CD4-positive, alpha-beta T cell treated with Interleukin-4 for 1 hour (primary cell): ENCODE data around the gene PACSIN2.

ENCODE experiments used
- DNase-seq, 2 donors: peaks; one replicate each; pipeline ENCODE4 v3.0.0-alpha.2; 2020 to 2022

PACSIN2 gene

GRCh38 chr22:42855211-42855610 lies 159.7 kb downstream of the PACSIN2 start:
- no peak for DNase-seq

DNA sequence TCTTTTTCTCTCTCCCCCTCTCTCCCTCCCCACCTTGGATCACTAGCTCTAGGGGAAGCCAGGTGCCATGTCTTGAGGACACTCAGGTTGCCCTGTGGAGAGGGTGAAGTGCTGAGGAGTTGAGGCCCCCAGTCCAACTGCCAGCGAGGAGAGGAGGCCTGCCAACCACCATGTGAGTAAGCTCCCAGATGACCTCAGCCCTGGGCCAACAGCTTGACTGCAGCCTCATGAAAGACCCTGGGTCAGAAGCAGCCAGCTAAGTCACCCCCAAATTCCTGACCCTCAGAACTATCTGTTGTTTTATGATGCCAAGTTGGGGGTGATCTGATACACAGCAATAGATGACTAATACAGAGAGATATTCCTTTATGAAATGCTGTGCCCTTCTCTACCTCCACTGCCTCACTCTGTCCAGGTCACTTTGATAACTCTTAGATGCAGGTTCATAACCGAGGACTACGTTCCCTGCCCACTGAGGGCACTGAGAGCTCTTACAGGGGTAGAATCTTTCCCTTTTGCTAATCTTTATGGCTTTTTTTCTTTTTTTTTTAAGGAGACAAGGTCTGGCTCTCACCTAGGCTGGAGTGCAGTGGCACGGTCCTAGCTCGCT lies 165.9 kb downstream of the PACSIN2 start:
- no peak for DNase-seq

DNA sequence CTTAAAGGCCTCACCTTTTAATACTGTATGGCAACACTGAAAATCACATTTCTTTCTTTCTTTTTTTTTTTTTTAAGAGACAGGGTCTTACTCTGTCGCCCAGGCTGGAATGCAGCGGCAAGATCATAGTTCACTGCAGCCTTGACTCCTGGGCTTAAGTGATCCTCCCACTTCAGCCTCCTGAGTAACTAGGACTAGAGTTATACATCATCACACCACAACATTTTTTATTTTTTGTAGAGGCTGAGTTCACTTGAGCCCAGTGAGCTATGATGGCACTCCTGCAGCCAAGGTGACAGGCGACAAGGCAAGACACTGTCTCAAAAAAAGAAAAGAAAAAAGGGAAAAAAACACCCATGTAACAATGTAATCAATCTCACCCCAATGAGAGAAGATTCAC lies 167.8 kb downstream of the PACSIN2 start:
- no peak for DNase-seq

DNA sequence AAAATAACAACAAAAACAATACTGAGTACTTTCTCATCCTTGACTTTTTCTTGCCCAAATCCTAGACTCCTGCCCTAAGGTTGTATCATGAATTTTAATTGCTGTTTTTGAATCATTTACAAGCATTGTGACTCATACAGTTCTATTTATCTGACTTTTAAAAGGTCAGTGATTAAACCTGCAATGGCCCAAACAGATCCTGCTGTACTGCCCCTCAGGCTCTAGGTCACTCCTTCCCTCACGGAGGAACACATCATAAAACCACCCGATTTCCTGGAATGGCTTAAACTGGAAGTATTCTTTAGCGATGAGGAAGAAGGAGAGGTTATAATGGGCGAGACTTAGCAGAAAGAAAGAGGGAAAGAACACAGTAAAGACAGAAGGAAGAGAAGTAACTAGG lies 170.2 kb downstream of the PACSIN2 start:
- no peak for DNase-seq

DNA sequence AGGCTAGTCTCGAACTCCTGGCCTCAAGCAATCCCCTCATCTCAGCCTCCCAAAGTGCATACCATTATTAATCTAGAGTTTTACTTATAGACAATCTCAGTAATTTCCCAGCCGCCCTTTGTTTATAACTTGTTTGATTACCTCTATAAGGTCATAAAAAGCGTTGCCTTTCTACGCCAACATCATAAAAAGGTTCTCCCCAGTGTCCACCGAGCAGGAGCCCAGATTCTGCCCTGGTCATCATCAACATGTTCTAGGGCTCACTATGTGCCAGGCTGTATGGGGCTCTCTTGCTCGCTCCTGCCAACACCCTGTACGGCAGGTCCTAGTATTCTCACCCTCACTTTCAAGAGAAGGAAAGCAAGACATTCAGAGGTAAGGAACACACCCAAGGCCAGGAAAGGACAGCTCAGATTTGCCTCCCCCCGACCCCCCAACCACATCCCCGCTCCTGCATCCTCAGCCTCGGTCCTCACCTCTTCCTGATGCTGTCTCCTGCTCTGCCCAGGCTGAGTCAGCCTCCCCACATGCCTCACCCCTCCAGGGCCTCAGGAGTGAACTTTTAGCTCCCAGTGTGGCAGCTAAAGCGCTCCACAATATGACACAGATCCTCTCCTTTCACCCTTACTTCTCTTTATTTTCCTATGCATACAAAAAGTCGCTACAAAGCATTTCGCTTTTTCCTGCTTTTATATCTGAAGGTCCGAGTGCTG lies 172.1 kb downstream of the PACSIN2 start:
- no peak for DNase-seq

DNA sequence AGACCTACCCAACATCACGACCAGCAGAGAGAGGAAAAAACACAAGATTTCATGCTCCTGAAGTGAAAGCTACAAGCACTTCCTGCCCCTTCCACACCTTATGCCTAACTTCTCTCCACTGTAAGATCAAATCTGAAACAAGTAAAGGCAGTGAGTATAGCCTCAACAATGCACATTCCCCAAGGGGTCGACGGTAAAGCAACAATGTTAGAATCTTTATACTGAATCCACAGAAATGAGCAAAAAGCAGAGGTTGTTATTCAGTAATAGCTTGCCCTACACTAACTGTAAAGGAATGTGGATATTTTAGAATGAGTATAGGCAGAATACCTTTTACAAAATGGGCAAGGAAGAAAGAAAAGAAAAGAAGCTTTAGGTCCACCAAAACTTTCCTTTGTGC lies 173.5 kb downstream of the PACSIN2 start:
- no peak for DNase-seq

- no peak for DNase-seq
Measured at GRCh38 chr22:42837556-42837955, 177.4 kb downstream of the PACSIN2 start.

DNA sequence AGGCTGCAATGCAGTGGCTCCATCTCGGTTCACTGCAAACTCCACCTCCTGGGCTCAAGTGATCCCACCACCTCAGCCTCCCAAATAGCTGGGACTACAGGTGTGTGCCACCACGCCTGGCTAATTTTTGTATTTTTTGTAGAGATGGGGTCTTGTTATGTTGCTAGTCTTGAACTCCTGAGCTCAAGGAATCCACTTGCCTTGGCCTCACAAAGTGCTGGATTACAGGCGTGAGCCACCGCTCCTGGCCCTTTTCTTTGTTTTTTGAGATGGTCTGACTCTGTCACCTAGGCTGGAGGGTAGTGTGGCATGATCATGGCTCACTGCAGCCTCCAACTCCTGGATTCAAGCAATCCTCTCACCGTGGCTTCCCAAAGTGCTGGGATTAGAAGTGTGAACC lies 178.9 kb downstream of the PACSIN2 start:
- DNase-seq, result no peak

DNA sequence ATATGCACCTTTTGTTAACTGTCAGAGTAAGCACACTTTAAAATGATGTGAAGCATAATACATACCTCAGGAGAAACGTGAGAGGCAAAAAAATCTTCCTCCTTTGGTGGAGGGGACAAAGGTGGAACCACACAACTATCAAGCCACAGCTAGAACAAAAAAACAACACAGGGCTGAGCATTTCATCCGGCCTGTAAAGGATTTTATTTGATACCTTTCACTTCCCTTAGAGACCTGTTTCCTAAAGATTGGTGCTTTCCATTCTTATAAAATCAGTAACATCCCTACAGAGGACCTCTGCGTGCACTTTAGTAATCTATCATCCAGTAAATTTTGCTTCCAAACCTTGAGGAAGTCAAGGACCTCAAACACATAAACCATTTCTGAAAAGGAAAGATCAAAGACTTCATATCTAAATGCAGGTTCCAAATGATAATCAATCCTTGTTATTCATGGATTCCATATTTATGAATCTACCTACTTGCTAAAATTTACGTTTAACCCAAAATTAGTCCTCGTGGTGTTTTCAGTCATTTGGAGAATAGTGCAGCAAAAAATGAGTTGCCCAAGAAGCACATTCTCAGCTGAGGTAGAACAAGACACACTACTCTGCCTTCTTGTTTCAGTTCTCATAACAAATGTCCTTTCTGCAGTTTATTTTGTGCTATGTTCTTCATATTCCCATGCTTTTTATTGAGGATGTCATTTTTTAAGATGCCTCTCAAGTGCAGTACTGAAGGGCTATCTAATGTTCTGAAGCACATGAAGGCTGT lies 180.6 kb downstream of the PACSIN2 start:
- DNase-seq, result no peak

DNA sequence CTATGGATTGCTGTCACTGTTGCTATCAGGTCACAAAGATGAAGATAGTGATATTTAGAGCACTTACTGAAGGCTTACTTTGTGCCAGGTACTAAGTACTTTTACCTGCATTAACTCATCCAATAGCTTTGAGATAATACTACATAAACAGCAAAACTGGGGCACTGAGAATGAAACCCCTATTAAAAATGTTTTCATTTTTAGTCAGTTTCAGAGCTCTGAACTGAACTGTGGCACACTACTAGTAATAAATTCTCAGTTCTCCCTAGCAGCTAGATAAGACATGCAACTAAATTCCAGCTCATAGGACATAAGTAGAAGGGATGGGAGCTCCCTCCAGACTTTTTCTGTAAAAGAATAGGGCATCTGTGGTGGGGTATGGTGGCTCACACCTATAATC lies 181.8 kb downstream of the PACSIN2 start:
- DNase-seq, result no peak

DNA sequence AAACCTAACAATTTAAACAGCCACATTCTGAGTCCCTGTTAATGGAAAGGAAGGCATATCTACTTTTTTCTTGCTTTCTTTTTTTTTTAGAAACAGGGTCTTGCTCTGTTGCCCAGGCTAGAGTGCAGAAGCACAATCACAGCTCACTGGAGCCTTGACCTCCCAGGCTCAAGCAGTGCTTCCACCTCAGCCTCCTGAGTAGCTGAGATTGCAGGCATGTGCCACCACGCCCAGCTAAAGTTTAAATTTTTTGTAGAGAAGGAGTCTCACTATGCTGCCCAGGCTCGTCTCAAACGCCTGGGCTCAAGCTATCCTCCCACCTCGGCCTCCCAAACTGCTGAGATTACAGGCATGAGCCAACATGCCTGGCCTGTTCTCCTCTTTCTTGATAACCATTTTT lies 183.2 kb downstream of the PACSIN2 start:
- no peak for DNase-seq

GRCh38 chr22:42830161-42830560 lies 184.8 kb downstream of the PACSIN2 start:
- DNase-seq, result no peak

DNA sequence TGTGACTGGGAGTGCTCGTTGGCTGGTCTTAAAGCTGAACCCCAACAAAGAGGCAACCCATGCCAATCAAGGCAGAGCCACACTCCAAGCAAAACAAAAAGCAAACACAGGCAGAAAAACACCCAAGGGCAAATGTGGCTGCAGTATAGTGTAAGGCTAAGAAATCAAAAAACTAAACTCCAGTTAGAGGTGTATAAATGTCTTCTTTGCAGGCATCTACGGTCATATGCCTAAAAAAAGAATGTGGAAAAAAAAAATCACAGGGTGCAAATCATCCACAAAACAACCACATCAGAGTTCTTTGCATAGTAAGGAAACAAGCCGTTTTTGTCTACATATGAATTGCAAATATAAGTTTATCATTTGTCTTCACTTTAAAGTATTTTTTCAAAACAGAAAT lies 185.6 kb downstream of the PACSIN2 start:
- DNase-seq, result no peak

GRCh38 chr22:42825796-42826195 lies 189.2 kb downstream of the PACSIN2 start:
- DNase-seq, result no peak

GRCh38 chr22:42821386-42821785 lies 193.6 kb downstream of the PACSIN2 start:
- DNase-seq, result no peak

DNA sequence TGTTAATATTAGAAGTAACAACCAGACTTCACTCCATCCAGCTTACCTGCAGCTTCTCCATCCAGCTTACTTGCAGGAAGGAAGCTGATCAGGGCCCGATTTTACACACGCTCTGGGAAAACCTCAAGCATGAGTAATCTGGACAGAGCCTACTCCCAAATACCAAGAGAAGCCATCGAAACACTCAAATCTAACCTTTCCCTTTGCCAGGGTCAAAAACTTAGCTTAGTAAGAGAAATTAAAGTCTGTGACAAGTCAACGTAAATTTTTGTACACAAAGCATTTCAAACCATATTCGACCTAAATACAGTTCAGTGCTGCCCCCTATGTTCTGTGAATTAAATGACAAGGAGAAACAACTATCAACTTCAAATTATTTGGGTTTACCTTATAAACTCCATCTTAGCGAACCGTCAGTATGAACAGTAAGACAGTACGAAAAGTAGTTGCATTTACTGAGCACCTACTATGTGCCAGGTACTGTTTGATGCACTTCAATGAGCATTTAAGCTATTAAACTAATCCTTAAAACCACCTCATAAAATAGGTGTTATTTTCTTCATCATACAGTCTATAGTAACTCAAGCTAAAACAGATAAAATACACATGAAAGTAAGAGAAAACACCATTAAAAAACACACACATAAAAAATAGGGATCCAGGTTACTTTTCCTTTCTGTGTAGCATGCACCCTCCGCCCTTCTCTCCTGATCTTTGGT lies 194.7 kb downstream of the PACSIN2 start:
- peak in 1 of 2 donors; percentile 46 for DNase-seq
